ENCODE results near the gene PLAAT4.
"Not testable (repeated sequence)": the region's sequence is repeated elsewhere in the genome, so short reads cannot be mapped to it uniquely, and the experiment has no call there.

PLAAT4 gene

DNA sequence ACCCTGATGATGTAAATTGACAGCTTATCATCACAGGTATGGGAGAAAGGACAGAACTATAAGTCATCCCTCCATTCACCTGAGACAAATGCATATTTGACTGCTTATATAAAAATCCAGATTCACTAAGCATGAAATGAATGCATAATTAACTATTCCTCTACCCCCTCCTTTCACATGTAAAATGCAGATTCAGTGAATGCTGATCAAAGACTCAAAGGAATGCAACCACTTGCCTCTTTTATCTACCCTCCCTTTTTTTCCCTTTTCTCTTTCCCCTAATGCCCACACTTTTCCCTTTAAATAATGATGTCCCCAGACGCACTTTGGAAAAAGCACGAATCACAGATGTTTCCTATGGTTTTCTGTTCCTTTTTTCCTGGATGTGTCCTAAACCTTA lies 4.5 kb upstream of the PLAAT4 start:
- no peak overlapping the region for H3K9ac ChIP-seq (ENCODE audit: insufficient read length, low read depth)
- H3K36me3 ChIP-seq (ENCODE audit: insufficient read depth, insufficient read length, low read length): no peaks in the 10 kb centered on the region
- no peak for DNase-seq (ENCODE audit: low read depth, low spot score)
- TF ChIP-seq YY1 (IDR thresholded peaks at IDR 0.05; ENCODE audit: insufficient read depth, insufficient read length) (no peak), SUZ12 (IDR thresholded peaks at IDR 0.05; ENCODE audit: extremely low read depth, insufficient read depth, insufficient read length) (no peak), ZNF274 (IDR thresholded peaks at IDR 0.05; ENCODE audit: low read depth, low read length) (no peak)
- peaks cover 25% of the 10 kb centered on the region for H3K9me3 ChIP-seq (ENCODE audit: insufficient read depth, low read length)
- no peaks in the 10 kb centered on the region for H3K27me3 ChIP-seq (ENCODE audit: insufficient read depth, insufficient read length)
- no peak overlapping the region for H3K4me3 ChIP-seq (ENCODE audit: insufficient read length, low read depth)
- H3K4me1 ChIP-seq (ENCODE audit: insufficient read depth, insufficient read length): no peaks in the 10 kb centered on the region

DNA sequence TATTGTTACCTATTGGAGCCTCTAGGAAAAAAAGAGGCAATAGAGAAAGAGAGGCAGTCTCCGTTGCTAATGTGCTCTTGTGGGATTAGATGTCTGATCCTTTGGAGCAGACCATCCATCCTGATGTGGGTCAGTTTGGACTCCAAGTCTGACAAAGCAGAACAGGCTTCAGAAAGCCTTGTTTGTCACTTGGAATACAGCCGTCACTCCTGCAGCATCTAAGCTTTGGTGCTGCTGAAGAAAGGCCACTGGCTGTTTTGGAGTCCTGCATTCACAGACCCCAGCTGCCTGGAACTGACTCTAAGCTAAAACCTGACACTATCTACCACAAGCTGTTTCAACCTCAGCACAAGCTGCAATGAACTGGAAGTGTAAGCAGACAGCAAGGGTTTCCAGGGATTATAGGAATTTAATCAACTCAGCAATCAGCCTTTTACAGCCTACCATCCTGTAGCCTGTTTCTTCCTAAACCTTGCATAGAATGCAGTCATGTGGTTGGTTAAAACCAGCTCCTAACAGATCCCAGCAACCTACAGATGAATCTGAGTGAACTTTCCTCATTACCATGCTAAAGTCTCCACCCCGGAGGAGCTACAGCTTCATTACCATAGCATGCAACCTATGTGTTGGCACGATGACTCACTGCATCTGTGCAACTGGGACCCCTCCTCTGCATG lies 3.7 kb upstream of the PLAAT4 start:
- no peak overlapping the region for H3K4me3 ChIP-seq (ENCODE audit: insufficient read length, low read depth)
- H3K9ac ChIP-seq (ENCODE audit: insufficient read length, low read depth): no peak overlapping the region
- peaks cover 5% of the 10 kb centered on the region for H3K4me1 ChIP-seq (ENCODE audit: insufficient read depth, insufficient read length)
- no peaks in the 10 kb centered on the region for H3K36me3 ChIP-seq (ENCODE audit: insufficient read depth, insufficient read length, low read length)
- no peaks in the 10 kb centered on the region for H3K27me3 ChIP-seq (ENCODE audit: insufficient read depth, insufficient read length)
- peaks cover 25% of the 10 kb centered on the region for H3K9me3 ChIP-seq (ENCODE audit: insufficient read depth, low read length)
- TF ChIP-seq SUZ12 (IDR thresholded peaks at IDR 0.05; ENCODE audit: extremely low read depth, insufficient read depth, insufficient read length) (no peak), ZNF274 (IDR thresholded peaks at IDR 0.05; ENCODE audit: low read depth, low read length) (no peak), YY1 (IDR thresholded peaks at IDR 0.05; ENCODE audit: insufficient read depth, insufficient read length) (no peak)
- DNase-seq (ENCODE audit: low read depth, low spot score): no peak

DNA sequence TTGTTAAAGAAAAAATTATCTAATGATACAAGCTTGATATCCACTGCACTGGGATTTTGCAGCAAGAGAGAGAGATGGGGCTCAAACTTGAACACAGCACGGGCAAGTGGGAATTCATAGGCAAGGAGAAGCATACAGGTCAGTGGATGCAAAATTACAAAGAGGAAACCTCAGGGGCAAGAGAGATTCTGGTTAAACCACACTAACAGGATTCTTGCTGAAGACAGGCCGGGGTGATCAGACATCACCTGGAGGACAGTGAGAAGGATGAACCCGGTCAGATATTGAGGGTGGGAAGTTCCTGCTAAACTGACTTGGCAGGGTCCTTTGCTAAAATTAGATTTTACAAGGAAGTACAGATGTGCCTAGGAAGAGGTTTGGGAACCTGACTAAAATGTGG lies 2.5 kb upstream of the PLAAT4 start:
- H3K4me1 ChIP-seq (ENCODE audit: insufficient read depth, insufficient read length): peaks cover 5% of the 10 kb centered on the region
- H3K27me3 ChIP-seq (ENCODE audit: insufficient read depth, insufficient read length): no peaks in the 10 kb centered on the region
- H3K9me3 ChIP-seq (ENCODE audit: insufficient read depth, low read length): peaks cover 25% of the 10 kb centered on the region
- H3K9ac ChIP-seq (ENCODE audit: insufficient read length, low read depth): no peak overlapping the region
- H3K4me3 ChIP-seq (ENCODE audit: insufficient read length, low read depth): no peak overlapping the region
- no peaks in the 10 kb centered on the region for H3K36me3 ChIP-seq (ENCODE audit: insufficient read depth, insufficient read length, low read length)
- TF ChIP-seq ZNF274 (IDR thresholded peaks at IDR 0.05; ENCODE audit: low read depth, low read length) (no peak), YY1 (IDR thresholded peaks at IDR 0.05; ENCODE audit: insufficient read depth, insufficient read length) (no peak), SUZ12 (IDR thresholded peaks at IDR 0.05; ENCODE audit: extremely low read depth, insufficient read depth, insufficient read length) (no peak)
- no peak for DNase-seq (ENCODE audit: low read depth, low spot score)

DNA sequence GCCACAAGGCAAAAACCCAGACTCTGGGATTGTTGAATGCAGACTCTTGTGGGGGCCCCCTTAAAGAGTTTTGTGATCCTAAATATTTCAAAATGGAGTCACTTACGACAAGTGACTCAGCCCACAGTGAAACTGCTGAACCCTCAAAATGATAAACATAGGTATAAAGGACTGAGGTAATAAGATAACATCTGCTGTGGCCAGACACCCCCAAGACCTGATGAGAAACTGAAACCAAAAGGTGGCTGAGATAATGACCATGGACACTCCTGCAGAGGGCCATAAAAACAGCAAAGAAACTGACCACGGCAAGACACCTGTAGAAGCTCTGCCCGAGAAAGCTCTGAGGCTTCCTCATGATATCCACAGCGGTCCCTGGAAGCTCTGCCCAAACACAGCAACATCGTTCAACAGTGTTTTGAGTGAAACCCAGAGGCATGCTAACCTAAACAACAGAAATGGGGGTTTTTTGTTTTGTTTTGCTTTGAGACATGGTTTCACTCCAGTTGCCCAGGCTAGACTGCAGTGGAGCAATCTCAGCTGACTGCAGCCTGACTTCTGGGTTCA lies 1.6 kb upstream of the PLAAT4 start:
- Histone ChIP-seq H3K27me3 (ENCODE audit: insufficient read depth, insufficient read length) (no peaks in the 10 kb centered on the region), H3K9me3 (ENCODE audit: insufficient read depth, low read length) (peaks cover 22% of the 10 kb centered on the region), H3K4me3 (ENCODE audit: insufficient read length, low read depth) (no peak overlapping the region), H3K36me3 (ENCODE audit: insufficient read depth, insufficient read length, low read length) (no peaks in the 10 kb centered on the region), H3K4me1 (ENCODE audit: insufficient read depth, insufficient read length) (peaks cover 5% of the 10 kb centered on the region), H3K9ac (ENCODE audit: insufficient read length, low read depth) (no peak overlapping the region)
- TF ChIP-seq ZNF274 (IDR thresholded peaks at IDR 0.05; ENCODE audit: low read depth, low read length) (no peak), SUZ12 (IDR thresholded peaks at IDR 0.05; ENCODE audit: extremely low read depth, insufficient read depth, insufficient read length) (no peak), YY1 (IDR thresholded peaks at IDR 0.05; ENCODE audit: insufficient read depth, insufficient read length) (no peak)
- no peak for DNase-seq (ENCODE audit: low read depth, low spot score)

DNA sequence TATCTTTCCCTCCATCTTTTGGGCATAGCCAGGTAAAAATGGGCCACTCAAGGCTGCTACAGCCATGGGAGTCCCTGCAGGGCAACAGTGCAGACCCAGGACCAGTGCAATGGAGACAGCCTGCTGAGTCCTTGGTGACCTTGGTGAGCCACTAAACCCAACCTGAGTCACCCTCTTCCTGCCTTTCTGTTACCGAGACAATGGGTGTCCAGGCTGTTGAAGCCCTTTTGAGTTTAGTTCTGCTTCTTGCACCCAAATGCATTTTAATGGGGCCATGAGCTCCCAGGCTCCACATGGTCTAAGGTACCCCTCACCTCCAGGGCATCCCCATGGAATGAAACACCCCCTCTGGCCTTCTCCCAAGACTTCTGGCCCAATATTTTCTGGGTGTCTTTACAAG lies 874 bp upstream of the PLAAT4 start:
- TF ChIP-seq YY1 (IDR thresholded peaks at IDR 0.05; ENCODE audit: insufficient read depth, insufficient read length): no peak
- no peak for TF ChIP-seq SUZ12 (IDR thresholded peaks at IDR 0.05; ENCODE audit: extremely low read depth, insufficient read depth, insufficient read length)
- TF ChIP-seq ZNF274 (IDR thresholded peaks at IDR 0.05; ENCODE audit: low read depth, low read length): no peak
- no peaks in the 10 kb centered on the region for H3K27me3 ChIP-seq (ENCODE audit: insufficient read depth, insufficient read length)
- H3K4me1 ChIP-seq (ENCODE audit: insufficient read depth, insufficient read length): peaks cover 5% of the 10 kb centered on the region
- peaks cover 20% of the 10 kb centered on the region for H3K9me3 ChIP-seq (ENCODE audit: insufficient read depth, low read length)
- H3K9ac ChIP-seq (ENCODE audit: insufficient read length, low read depth): no peak overlapping the region
- H3K36me3 ChIP-seq (ENCODE audit: insufficient read depth, insufficient read length, low read length): no peaks in the 10 kb centered on the region
- DNase-seq (ENCODE audit: low read depth, low spot score): no peak
- H3K4me3 ChIP-seq (ENCODE audit: insufficient read length, low read depth): no peak overlapping the region

DNA sequence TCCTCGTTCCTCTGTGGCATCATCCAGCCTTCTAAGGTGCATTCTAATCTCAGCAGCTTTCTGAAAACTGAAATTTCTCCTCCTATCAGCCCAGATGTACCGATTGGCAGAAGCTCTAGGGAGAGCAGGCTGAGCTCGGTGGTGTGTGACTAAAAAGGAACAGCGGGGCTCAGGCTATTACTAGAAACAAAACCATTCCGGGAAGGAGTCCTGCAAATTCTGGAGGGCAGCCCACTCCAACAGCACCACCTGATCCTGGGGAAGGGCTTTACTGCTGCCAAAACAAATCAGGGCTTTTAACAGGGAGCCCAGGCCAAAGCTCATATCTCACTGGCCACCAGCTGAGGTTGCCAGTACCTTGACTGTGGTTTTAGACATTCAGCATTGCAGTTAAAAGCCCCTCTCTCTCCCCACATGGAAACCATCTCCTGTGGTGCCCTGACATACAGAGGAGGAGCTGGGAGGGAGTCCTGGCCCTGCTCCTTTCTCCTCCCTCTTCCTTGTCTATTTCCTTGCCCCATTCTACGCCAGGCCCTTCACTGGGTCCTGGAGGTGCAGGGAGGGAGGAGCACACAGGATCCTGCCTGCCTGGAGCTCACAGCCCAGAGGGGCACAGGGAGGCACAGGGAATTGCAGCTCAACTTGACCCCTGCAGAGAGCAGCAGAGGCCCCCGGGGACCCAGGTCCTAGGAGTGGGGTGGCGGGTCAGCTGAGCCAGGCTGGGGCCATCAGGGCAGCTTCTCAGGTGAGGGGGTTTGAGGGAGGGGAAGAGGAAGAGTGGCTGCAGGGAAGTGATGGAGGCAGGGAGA lies 889 bp downstream of the PLAAT4 start:
- Histone ChIP-seq H3K4me3 (ENCODE audit: insufficient read length, low read depth) (no peak overlapping the region), H3K36me3 (ENCODE audit: insufficient read depth, insufficient read length, low read length) (no peaks in the 10 kb centered on the region), H3K9ac (ENCODE audit: insufficient read length, low read depth) (no peak overlapping the region), H3K4me1 (ENCODE audit: insufficient read depth, insufficient read length) (peaks cover 5% of the 10 kb centered on the region), H3K27me3 (ENCODE audit: insufficient read depth, insufficient read length) (no peaks in the 10 kb centered on the region), H3K9me3 (ENCODE audit: insufficient read depth, low read length) (peaks cover 5% of the 10 kb centered on the region; the same call in 1 of the 2 replicates)
- no peak for DNase-seq (ENCODE audit: low read depth, low spot score)
- TF ChIP-seq ZNF274 (IDR thresholded peaks at IDR 0.05; ENCODE audit: low read depth, low read length) (no peak), YY1 (IDR thresholded peaks at IDR 0.05; ENCODE audit: insufficient read depth, insufficient read length) (no peak), SUZ12 (IDR thresholded peaks at IDR 0.05; ENCODE audit: extremely low read depth, insufficient read depth, insufficient read length) (no peak)

DNA sequence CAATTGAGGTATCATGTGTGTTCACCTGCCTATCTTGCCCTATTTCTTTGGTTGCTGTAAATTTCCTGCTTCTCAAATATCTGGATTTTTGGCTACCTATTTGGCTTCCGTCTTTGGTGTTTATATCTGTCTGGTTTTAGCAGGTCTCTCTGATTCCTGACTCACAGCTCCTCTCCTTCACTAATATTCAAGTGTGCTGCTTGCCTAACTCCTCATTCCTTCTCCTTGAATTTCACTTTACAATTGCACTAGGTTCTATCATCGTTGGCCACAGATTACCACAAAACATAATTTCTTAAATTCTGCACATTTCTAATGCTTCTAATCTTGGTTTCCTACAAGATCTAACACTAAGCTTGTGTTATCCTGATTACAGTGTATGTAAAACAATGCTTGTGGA lies 5.9 kb downstream of the PLAAT4 start:
- not testable (repeated sequence) for H3K9me3 ChIP-seq (ENCODE audit: insufficient read depth, low read length); H3K36me3 ChIP-seq (ENCODE audit: insufficient read depth, insufficient read length, low read length); H3K27me3 ChIP-seq (ENCODE audit: insufficient read depth, insufficient read length); H3K9ac ChIP-seq (ENCODE audit: insufficient read length, low read depth); H3K4me3 ChIP-seq (ENCODE audit: insufficient read length, low read depth); H3K4me1 ChIP-seq (ENCODE audit: insufficient read depth, insufficient read length); DNase-seq (ENCODE audit: low read depth, low spot score)

Measured in NT2/D1 (cell line).